NB4 (cell line): ENCODE measurements around the gene CNTN5.

Experiments used
- CTCF ChIP-seq: IDR thresholded peaks from one replicate; pipeline ENCODE4 v1.5.1; 2012; ENCODE audit warnings: low read depth, low read length
- POLR2A ChIP-seq: IDR thresholded peaks from 2 replicates; pipeline ENCODE4 v1.6.1; 2011; ENCODE audit warnings: mild to moderate bottlenecking; ENCODE audit not compliant: insufficient read length; ENCODE audit errors: extremely low read depth

DNA sequence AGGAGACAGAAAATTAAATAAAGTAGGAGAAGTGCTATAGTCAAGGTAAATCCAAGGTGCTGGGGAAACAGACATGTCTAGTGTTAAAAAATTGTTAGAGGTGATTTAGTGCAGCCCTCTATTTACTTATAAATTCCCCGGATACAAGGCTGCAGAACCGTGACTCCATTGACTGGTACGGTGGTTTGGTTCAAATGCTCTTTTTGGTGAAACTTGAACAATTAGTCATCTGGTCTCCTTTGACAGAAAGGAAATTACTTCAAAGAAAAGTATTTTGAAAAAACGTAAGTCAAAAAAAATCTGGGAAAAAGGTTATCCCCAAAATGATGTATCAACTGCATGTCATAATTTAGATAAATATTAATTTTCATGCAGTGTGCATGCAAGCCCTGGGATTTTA, 399.2 kb downstream of the CNTN5 start:
- no peak for TF ChIP-seq CTCF
- TF ChIP-seq POLR2A, result no peak
